ENCODE measurements around the gene SUPT6H.
"Not testable (repeated sequence)": the region's sequence is repeated elsewhere in the genome, so short reads cannot be mapped to it uniquely, and the experiment has no call there.

SUPT6H gene

DNA sequence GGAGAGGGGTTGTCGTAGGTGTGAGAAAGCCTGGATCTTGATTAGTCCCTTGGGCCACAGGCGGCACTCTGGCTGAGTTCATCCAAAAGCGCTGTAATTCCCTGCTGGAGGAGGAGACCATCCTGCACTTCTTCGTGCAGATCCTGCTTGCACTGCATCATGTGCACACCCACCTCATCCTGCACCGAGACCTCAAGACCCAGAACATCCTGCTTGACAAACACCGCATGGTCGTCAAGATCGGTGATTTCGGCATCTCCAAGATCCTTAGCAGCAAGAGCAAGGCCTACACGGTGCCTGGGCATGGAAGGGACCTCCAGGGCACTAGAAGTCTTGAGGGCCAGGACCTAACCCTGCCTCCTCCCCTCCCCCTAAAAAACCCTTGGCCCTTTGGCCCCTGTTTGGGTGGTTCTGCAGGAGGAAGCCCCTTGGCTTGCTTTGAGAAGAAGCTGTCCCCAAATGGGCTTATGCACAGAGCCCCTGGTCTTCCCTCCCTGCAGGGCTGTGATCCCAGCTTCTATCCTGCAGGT is 72.8 kb downstream of the SUPT6H start:
- TF ChIP-seq, protein P1, sequence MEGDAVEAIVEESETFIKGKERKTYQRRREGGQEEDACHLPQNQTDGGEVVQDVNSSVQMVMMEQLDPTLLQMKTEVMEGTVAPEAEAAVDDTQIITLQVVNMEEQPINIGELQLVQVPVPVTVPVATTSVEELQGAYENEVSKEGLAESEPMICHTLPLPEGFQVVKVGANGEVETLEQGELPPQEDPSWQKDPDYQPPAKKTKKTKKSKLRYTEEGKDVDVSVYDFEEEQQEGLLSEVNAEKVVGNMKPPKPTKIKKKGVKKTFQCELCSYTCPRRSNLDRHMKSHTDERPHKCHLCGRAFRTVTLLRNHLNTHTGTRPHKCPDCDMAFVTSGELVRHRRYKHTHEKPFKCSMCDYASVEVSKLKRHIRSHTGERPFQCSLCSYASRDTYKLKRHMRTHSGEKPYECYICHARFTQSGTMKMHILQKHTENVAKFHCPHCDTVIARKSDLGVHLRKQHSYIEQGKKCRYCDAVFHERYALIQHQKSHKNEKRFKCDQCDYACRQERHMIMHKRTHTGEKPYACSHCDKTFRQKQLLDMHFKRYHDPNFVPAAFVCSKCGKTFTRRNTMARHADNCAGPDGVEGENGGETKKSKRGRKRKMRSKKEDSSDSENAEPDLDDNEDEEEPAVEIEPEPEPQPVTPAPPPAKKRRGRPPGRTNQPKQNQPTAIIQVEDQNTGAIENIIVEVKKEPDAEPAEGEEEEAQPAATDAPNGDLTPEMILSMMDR (IDR thresholded peaks at IDR 0.05; ENCODE audit: borderline replicate concordance, insufficient read depth, low read depth, low read length): no peak
- H3K4me3 ChIP-seq (ENCODE audit: low read depth, low read length): no peak overlapping the region

DNA sequence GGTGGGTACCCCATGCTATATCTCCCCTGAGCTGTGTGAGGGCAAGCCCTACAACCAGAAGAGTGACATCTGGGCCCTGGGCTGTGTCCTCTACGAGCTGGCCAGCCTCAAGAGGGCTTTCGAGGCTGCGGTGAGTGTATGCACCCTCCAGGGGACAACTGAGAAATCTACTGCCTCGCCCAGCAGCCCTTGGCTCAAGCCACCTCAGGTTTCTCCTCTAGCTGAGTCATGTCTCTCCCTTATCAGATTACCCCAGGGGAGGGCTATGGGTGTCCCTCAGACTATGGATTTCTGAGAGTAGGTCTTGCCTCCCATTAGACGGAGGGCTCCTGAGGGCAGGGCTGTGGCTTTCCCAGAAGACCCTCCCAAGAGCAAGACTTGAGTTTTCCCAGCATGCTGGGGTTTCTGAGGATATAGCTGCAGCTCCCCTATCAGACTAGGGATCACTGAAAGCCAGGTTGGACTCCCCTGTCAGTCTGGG is 73.3 kb downstream of the SUPT6H start:
- TF ChIP-seq, protein P1 (IDR thresholded peaks at IDR 0.05; ENCODE audit: borderline replicate concordance, insufficient read depth, low read depth, low read length): no peak
- no peak overlapping the region for H3K4me3 ChIP-seq (ENCODE audit: low read depth, low read length)

DNA sequence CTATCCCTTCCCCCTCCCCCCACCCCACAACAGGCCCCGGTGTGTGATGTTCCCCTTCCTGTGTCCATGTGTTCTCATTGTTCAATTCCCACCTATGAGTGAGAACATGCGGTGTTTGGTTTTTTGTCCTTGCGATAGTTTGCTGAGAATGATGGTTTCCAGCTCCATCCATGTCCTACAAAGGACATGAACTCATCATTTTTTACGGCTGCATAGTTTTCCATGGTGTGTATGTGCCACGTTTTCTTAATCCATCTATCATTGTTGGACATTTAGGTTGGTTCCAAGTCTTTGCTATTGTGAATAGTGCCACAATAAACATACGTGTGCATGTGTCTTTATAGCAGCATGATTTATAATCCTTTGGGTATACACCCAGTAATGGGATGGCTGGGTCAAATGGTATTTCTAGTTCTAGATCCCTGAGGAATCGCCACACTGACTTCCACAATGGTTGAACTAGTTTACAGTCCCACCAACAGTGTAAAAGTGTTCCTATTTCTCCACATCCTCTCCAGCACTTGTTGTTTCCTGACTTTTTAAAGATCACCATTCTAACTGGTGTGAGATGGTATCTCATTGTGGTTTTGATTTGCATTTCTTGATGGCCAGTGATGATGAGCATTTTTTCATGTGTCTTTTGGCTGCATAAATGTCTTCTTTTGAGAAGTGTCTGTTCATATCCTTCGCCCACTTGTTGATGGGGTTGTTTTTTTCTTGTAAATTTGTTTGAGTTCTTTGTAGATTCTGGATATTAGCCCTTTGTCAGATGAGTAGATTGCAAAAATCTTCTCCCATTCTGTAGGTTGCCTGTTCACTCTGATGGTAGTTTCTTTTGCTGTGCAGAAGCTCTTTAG is 74.1 kb downstream of the SUPT6H start:
- not testable (repeated sequence) for H3K4me3 ChIP-seq (ENCODE audit: low read depth, low read length)

DNA sequence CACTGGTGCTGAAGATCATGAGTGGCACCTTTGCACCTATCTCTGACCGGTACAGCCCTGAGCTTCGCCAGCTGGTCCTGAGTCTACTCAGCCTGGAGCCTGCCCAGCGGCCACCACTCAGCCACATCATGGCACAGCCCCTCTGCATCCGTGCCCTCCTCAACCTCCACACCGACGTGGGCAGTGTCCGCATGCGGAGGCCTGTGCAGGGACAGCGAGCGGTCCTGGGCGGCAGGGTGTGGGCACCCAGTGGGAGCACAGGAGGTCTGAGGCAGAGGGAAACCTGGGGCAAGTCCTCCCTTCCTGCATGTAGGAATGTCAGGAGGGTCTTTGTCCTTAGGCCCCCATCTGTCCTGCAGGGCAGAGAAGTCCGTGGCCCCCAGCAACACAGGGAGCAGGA is 75.3 kb downstream of the SUPT6H start:
- TF ChIP-seq, protein P1 (IDR thresholded peaks at IDR 0.05; ENCODE audit: borderline replicate concordance, insufficient read depth, low read depth, low read length): no peak
- H3K4me3 ChIP-seq (ENCODE audit: low read depth, low read length): peak overlapping the region; percentile 52

DNA sequence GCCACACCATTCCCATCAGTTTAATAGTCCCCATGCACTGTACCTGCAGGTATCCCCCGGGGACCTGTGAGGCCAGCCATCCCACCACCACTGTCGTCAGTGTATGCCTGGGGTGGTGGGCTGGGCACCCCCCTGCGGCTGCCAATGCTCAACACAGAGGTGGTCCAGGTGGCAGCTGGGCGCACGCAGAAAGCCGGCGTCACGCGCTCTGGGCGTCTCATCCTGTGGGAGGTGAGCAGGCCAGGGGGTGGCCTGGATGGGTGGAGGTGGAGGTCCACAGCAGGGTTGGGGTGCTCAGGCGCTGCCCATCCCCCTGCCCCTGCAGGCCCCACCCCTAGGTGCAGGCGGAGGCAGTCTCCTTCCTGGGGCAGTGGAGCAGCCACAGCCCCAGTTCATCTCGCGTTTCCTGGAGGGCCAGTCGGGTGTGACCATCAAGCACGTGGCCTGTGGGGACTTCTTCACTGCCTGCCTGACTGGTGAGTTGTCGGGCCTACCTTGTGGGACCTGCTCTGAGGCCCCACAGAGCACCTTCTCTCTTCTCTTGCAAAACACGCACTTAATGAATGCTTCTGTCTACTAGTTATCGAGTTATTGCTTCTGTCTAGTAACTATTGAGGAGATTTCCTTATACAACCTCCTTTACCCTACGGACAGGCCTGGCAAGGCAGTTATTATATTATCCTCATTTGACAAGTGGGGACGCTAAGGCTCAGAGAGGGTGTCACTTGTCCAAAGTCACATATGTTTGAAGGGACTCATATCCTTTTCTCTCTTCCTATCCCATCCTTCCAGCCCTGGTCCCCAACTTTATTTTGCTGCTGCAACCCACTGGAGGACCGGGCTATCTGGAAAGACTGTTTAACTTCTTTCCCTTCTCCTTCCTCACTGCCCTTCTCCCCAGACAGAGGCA is 76.0 kb downstream of the SUPT6H start:
- TF ChIP-seq, protein P1 (IDR thresholded peaks at IDR 0.05; ENCODE audit: borderline replicate concordance, insufficient read depth, low read depth, low read length): no peak
- peak overlapping the region; percentile 52 for H3K4me3 ChIP-seq (ENCODE audit: low read depth, low read length)

DNA sequence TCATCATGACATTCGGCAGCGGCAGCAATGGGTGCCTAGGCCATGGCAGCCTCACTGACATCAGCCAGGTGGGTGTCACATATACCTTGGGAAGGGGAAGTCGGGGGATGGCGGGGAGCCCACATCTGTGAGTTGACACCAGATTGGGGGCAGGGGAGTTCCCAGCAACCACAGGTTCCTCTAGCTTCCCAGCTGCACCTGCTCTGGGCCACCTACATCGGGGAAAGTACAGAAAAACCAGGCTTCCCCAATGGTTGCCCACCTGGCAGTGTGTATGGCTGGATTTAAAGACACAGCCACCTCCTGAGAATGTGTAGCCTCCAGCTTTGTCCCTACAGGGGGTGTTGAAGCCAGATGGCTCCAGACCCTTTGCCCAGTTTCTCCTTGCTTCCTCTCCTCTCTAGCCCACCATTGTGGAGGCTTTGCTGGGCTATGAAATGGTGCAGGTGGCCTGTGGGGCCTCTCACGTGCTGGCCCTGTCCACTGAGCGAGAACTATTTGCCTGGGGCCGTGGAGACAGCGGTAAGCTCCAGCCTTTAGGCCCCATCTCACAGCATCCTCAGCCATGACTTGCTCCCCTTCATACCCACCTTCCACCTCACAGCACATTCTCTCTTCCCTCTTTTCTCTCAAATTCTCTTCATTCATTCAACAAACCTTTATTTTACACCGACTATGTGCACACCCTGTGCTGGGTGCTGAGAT is 76.8 kb downstream of the SUPT6H start:
- H3K4me3 ChIP-seq (ENCODE audit: low read depth, low read length): peak overlapping the region; percentile 41

More for the DNA sequence above, 76.8 kb downstream of the SUPT6H start:
- TF ChIP-seq, protein P1 (IDR thresholded peaks at IDR 0.05; ENCODE audit: borderline replicate concordance, insufficient read depth, low read depth, low read length): no peak
